ELR (cell line): ENCODE data around the gene RESP18.
A peak's percentile ranks its signal among the peaks of the same experiment; 100 is the strongest.

Experiments
- DNase-seq: peaks from one replicate; pipeline ENCODE4 v3.0.0-alpha.2; 2015; ENCODE audit warnings: low read depth

The RESP18 gene

DNA sequence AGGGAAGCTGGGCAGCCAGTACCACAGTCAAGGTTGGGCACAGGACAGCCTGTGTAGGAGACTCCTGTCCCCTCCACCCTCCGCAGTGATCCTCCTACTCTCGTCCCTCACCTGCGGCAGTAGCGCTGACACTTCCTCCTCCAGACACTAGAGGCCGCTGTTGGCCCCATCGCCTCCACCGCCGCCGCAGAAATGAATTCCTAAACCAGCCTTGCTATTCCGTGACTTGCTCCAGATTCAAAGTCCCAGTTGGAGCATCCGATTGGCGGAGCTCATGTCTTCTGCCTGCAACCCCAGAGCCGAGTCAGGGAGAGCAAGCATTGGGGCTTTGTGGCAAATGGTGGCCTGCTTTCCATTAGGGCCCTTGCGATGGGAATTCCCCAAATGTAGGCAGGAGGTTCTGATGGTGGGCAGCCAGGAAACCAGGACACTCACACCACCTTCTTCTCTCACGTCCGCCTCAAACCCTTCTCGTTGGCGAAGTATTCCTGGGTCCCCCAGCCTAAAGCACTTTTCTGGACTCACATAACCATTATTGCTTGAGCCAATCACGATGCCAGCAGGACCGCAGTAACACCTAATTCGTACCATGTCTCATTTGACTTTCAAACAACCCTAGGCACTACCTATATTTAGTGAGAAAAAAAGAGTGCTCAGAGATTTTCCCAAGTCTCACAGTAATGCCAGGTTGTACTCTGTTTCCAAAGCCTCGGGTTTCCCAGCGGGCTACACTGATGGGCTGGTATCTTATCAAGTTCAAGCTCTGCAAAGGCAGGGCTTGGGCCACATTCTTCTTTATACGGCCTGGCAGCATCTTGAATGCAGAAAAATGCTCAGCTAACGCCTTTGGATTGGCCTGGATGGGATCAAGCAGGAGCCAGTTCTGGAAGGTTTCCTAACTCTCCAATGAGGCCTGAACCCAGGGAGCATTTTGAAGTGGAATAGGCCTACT lies 54.6 kb downstream of the RESP18 start:
- DNase-seq: peak; percentile 84
